H9 (cell line): ENCODE results near the gene WBP2. TPM values are rescaled to one million over a fixed set of nuclear protein-coding genes. Genes with fewer than 3 reads are reported as not detected.

Experiments
- DNase-seq: peaks from one replicate; pipeline ENCODE4 v3.0.0-alpha.2; 2017
- H2AFZ ChIP-seq: one replicate; pipeline ENCODE4 v1.6.1; 2013; ENCODE audit warnings: mild to moderate bottlenecking, low read length, control low read depth, moderate library complexity
- H2AK5ac ChIP-seq: 2 replicates; pipeline ENCODE4 v1.6.1; 2013; ENCODE audit warnings: low read length, control low read depth, mixed read lengths; ENCODE audit not compliant: insufficient read length
- H2BK120ac ChIP-seq: one replicate; pipeline ENCODE4 v1.6.1; 2013; ENCODE audit warnings: low read depth, mild to moderate bottlenecking, low read length, control low read depth, inconsistent platforms; ENCODE audit not compliant: poor library complexity, severe bottlenecking
- H2BK12ac ChIP-seq: 2 replicates; pipeline ENCODE4 v1.6.1; 2013; ENCODE audit warnings: low read length, control low read depth, mixed read lengths, low read depth; ENCODE audit not compliant: insufficient read length
- H2BK15ac ChIP-seq: 2 replicates; pipeline ENCODE4 v1.6.1; 2013; ENCODE audit warnings: low read depth, low read length, control low read depth
- H2BK20ac ChIP-seq: one replicate; pipeline ENCODE4 v1.6.1; 2013; ENCODE audit warnings: low read depth, mild to moderate bottlenecking, low read length, control low read depth, inconsistent platforms; ENCODE audit not compliant: poor library complexity, severe bottlenecking
- H2BK5ac ChIP-seq: 2 replicates; pipeline ENCODE4 v1.6.1; 2013; ENCODE audit warnings: low read length, control low read depth, mixed read lengths; ENCODE audit not compliant: insufficient read length
- H3K14ac ChIP-seq: 2 replicates; pipeline ENCODE4 v1.6.1; 2013; ENCODE audit warnings: low read length, control low read depth; ENCODE audit not compliant: insufficient read depth
- H3K18ac ChIP-seq: 2 replicates; pipeline ENCODE4 v1.6.1; 2013; ENCODE audit warnings: low read depth, mild to moderate bottlenecking, mixed read lengths, low read length, control low read depth; ENCODE audit not compliant: insufficient read length
- H3K23ac ChIP-seq: 2 replicates; pipeline ENCODE4 v1.6.1; 2013; ENCODE audit warnings: low read length, control low read depth, mixed read lengths, low read depth; ENCODE audit not compliant: insufficient read length
- H3K23me2 ChIP-seq: 2 replicates; pipeline ENCODE4 v1.6.1; 2013; ENCODE audit warnings: low read depth, mild to moderate bottlenecking, mixed read lengths, low read length, control low read depth; ENCODE audit not compliant: insufficient read length, poor library complexity, severe bottlenecking
- H3K27ac ChIP-seq: 2 replicates; pipeline ENCODE4 v1.5.1; 2013; ENCODE audit warnings: low read length, control low read depth, mixed read lengths, low read depth; ENCODE audit not compliant: insufficient read length
- H3K27me3 ChIP-seq: 2 replicates; pipeline ENCODE4 v1.6.1; 2013; ENCODE audit warnings: low read length, control low read depth, inconsistent platforms; ENCODE audit not compliant: insufficient read depth
- H3K4ac ChIP-seq: 2 replicates; pipeline ENCODE4 v1.6.1; 2013; ENCODE audit warnings: low read depth, mild to moderate bottlenecking, control low read depth, inconsistent platforms, low read length, moderate library complexity
- H3K4me1 ChIP-seq: 2 replicates; pipeline ENCODE4 v1.6.1; 2013; ENCODE audit warnings: low read length, control low read depth, inconsistent platforms; ENCODE audit not compliant: insufficient read depth
- H3K4me2 ChIP-seq: 2 replicates; pipeline ENCODE4 v1.6.1; 2013; ENCODE audit warnings: low read length, control low read depth, mixed read lengths; ENCODE audit not compliant: insufficient read length, insufficient read depth
- H3K56ac ChIP-seq: 2 replicates; pipeline ENCODE4 v1.6.1; 2013; ENCODE audit warnings: low read depth, mild to moderate bottlenecking, mixed read lengths, low read length, control low read depth; ENCODE audit not compliant: insufficient read length
- H3K79me1 ChIP-seq: 2 replicates; pipeline ENCODE4 v1.6.1; 2013; ENCODE audit warnings: low read depth, mild to moderate bottlenecking, moderate library complexity, low read length, control low read depth, inconsistent platforms; ENCODE audit not compliant: insufficient read depth, poor library complexity, severe bottlenecking
- H3K79me2 ChIP-seq: 2 replicates; pipeline ENCODE4 v1.6.1; 2013; ENCODE audit warnings: low read length, control low read depth, inconsistent platforms; ENCODE audit not compliant: insufficient read depth
- H3K9ac ChIP-seq: 2 replicates; pipeline ENCODE4 v1.6.1; 2013; ENCODE audit warnings: low read length, control low read depth, mixed read lengths; ENCODE audit not compliant: insufficient read length; ENCODE audit errors: extremely low read depth
- H3K9me3 ChIP-seq: one replicate; pipeline ENCODE4 v1.6.1; 2013; ENCODE audit warnings: low read depth, low read length, inconsistent platforms; ENCODE audit not compliant: control insufficient read depth
- H3T11ph ChIP-seq: one replicate; pipeline ENCODE4 v1.6.1; 2013; ENCODE audit warnings: mild to moderate bottlenecking, low read length, control low read depth, inconsistent platforms
- H4K20me1 ChIP-seq: one replicate; pipeline ENCODE4 v1.6.1; 2013; ENCODE audit not compliant: control insufficient read depth, insufficient read length, insufficient read depth
- H4K5ac ChIP-seq: 2 replicates; pipeline ENCODE4 v1.6.1; 2013; ENCODE audit warnings: low read depth, mild to moderate bottlenecking, mixed read lengths, low read length, control low read depth; ENCODE audit not compliant: insufficient read length
- H4K8ac ChIP-seq: replicated peaks from 2 replicates; pipeline ENCODE4 v1.6.1; 2013; ENCODE audit warnings: low read length, control low read depth, mixed read lengths, low read depth; ENCODE audit not compliant: insufficient read length
- H4K91ac ChIP-seq: 2 replicates; pipeline ENCODE4 v1.6.1; 2013; ENCODE audit warnings: low read depth, mild to moderate bottlenecking, moderate library complexity, mixed read lengths, low read length, control low read depth; ENCODE audit not compliant: insufficient read length
- H3K27ac Mint-ChIP-seq, 3 experiments: 2 replicates in 2 of 3; 3 replicates in 1 of 3; pipeline ENCODE4 v1.8.0; 2020 to 2021; ENCODE audit warnings: mixed read lengths in 3 of 3, mild to moderate bottlenecking in 1 of 3, moderate library complexity in 1 of 3
- H3K27me3 Mint-ChIP-seq: 2 replicates; pipeline ENCODE4 v1.8.0; 2021; ENCODE audit warnings: low read depth, mild to moderate bottlenecking, moderate library complexity, mixed read lengths
- H3K36me3 Mint-ChIP-seq, 3 experiments: 2 replicates in 2 of 3; 3 replicates in 1 of 3; pipeline ENCODE4 v1.8.0; 2020 to 2021; ENCODE audit warnings: low read depth in 3 of 3, mixed read lengths in 3 of 3; ENCODE audit not compliant: insufficient read depth in 1 of 3
- H3K4me1 Mint-ChIP-seq, 2 experiments: 2 replicates each; pipeline ENCODE4 v1.8.0; 2020; ENCODE audit warnings: mixed read lengths in 2 of 2
- H3K4me3 Mint-ChIP-seq, 2 experiments: 2 replicates in 1 of 2; 3 replicates in 1 of 2; pipeline ENCODE4 v1.8.0; 2020 to 2021; ENCODE audit warnings: mild to moderate bottlenecking in 2 of 2, mixed read lengths in 2 of 2, moderate library complexity in 1 of 2
- H3K9me3 Mint-ChIP-seq, 2 experiments: 2 replicates in 1 of 2; 3 replicates in 1 of 2; pipeline ENCODE4 v1.8.0; 2020; ENCODE audit warnings: mild to moderate bottlenecking in 2 of 2, mixed read lengths in 2 of 2, moderate library complexity in 1 of 2
- WGBS: extraction: QIAGEN DNeasy Blood & Tissue Kit; methylation state at CpG from one replicate; pipeline ENCODE4 v1.1.7; 2013; ENCODE audit warnings: missing lambda C conversion rate, low lambda C conversion rate, mixed read lengths; ENCODE audit not compliant: insufficient read length; ENCODE audit errors: extremely low coverage; 5-methylcytosine and 5-hydroxymethylcytosine counted together
- total RNA-seq: library from RNA; stranded (reverse); gene quantifications from 2 replicates; pipeline ENCODE4 v1.2.1, GENCODE V29; 2021
- TF ChIP-seq, protein P1 (sequence below): fragments of 200-600 bp; sonication (generic); conservative IDR thresholded peaks from 3 replicates; pipeline ENCODE4 v1.8.0; 2021; ENCODE audit warnings: antibody characterized with exemption, mild to moderate bottlenecking

WBP2 gene
- total RNA-seq, 1 experiment from 2014 or later: 63.2 TPM

DNA sequence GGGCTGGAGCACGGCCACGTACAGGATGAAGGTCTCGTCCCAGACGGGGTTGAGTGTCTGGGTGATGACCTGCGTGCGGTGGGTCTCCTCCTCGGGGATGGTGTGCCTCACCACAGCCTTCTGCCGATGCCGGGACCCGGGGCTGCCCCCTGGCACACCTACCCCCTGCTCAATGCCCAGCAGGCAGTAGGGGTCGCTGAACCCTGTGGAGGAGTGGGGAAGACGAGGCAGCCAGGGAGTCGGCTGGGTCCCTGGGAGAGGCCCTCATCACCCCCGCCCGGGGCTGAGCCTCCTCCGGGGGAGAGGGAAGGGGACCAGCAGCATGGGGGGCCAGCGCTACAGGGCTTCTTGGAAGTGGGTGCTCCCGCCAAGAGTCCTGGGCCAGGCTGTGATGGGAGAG is 12.7 kb downstream of the WBP2 start:
- Histone ChIP-seq H2BK20ac (no peak overlapping the region), H4K5ac (no peak overlapping the region), H3K4me2 (no peak overlapping the region), H2AFZ (no peak overlapping the region), H4K8ac (no peak overlapping the region), H3K79me1 (no peaks in the 10 kb centered on the region), H3K79me2 (no peaks in the 10 kb centered on the region), H4K91ac (no peak overlapping the region), H3K18ac (no peak overlapping the region), H3T11ph (no peak overlapping the region), H3K27me3 (no peaks in the 10 kb centered on the region), H2BK15ac (no peak overlapping the region), H3K4ac (no peak overlapping the region), H3K23me2 (no peaks in the 10 kb centered on the region), H3K23ac (no peak overlapping the region), H3K9ac (no peak overlapping the region), H2BK12ac (no peak overlapping the region), H3K9me3 (no peaks in the 10 kb centered on the region), H2BK120ac (no peak overlapping the region), H3K27ac (no peak overlapping the region), H2AK5ac (no peak overlapping the region), H3K56ac (no peak overlapping the region), H4K20me1 (peaks cover under 1% of the 10 kb centered on the region), H3K14ac (no peak overlapping the region), H3K4me1 (no peaks in the 10 kb centered on the region), H2BK5ac (no peak overlapping the region)
- Mint-ChIP-seq H3K36me3 (peaks cover 5 to 20% (median 19%) of the 10 kb centered on the region in 3 experiments; a peak in 6 of 7 replicates), H3K27me3 (no peaks in the 10 kb centered on the region), H3K9me3 (no peaks in the 10 kb centered on the region), H3K4me1 (peaks cover 5 to 17% of the 10 kb centered on the region in 2 experiments; a peak in 3 of 4 replicates), H3K4me3 (no peak overlapping the region), H3K27ac (no peak overlapping the region)
- WGBS: no CpG with 5 or more reads among the region's 18 CpGs
- no peak for DNase-seq
- TF ChIP-seq, protein P1, sequence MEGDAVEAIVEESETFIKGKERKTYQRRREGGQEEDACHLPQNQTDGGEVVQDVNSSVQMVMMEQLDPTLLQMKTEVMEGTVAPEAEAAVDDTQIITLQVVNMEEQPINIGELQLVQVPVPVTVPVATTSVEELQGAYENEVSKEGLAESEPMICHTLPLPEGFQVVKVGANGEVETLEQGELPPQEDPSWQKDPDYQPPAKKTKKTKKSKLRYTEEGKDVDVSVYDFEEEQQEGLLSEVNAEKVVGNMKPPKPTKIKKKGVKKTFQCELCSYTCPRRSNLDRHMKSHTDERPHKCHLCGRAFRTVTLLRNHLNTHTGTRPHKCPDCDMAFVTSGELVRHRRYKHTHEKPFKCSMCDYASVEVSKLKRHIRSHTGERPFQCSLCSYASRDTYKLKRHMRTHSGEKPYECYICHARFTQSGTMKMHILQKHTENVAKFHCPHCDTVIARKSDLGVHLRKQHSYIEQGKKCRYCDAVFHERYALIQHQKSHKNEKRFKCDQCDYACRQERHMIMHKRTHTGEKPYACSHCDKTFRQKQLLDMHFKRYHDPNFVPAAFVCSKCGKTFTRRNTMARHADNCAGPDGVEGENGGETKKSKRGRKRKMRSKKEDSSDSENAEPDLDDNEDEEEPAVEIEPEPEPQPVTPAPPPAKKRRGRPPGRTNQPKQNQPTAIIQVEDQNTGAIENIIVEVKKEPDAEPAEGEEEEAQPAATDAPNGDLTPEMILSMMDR: no peak
